Epithelial cell of esophagus (primary cell): ENCODE measurements around the gene CLTB.

Source experiments
- DNase-seq: peaks from one replicate; pipeline ENCODE4 v3.0.0; 2010; ENCODE audit warnings: low read depth
- H3K4me3 ChIP-seq: 2 replicates; pipeline ENCODE4 v1.5.1; 2011; ENCODE audit warnings: mild to moderate bottlenecking, low read length, control low read depth
- CTCF ChIP-seq: IDR thresholded peaks from 2 replicates; pipeline ENCODE4 v1.5.1; 2011; ENCODE audit warnings: low read depth, mild to moderate bottlenecking, low read length, control low read depth, inconsistent platforms; ENCODE audit not compliant: insufficient read depth; ENCODE audit errors: missing control alignments

The CLTB gene

DNA sequence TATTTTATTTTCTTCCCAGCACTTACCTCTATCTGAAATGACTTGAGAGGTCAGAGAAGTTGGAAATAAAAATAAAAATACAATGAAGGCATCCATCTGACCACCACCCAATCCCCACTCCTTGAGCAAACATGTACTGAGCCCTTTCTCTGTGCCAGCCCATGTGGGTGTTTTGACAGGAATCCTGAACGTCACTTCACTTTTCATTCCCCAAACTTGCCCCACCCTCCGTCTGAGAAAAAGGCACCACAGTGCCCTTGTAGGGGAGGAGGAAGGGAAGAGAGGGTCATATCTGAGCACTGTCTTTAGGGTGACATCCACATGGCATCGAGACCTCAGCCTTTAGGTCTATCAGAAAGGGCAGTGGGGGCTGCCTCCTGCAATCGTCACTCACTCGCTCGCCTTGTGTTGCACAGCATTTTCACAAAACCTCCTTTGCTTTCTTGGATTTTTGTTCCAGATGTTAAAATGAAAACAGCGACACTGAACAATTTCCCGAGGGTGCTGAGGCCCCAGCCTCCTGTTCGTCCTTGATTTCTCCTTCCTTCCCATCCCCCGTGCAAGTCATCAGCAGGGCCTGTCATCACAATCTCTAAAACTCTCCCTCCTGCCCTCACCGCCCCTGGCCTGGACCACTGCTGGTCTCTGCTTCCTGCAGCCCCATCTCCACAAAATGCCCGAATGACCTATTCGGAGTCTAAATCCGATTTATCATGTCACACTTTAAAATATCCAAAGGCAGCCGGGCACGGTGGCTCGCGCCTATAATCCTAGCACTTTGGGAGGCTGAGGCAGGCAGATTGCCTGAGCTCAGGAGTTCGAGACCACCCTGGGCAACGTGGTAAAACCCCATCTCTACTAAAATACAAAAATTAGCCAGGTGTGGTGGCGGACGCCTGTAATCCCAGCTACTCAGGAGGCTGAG lies 14.8 kb downstream of the CLTB start:
- no peak overlapping the region for H3K4me3 ChIP-seq
- no peak for TF ChIP-seq CTCF
- no peak for DNase-seq

DNA sequence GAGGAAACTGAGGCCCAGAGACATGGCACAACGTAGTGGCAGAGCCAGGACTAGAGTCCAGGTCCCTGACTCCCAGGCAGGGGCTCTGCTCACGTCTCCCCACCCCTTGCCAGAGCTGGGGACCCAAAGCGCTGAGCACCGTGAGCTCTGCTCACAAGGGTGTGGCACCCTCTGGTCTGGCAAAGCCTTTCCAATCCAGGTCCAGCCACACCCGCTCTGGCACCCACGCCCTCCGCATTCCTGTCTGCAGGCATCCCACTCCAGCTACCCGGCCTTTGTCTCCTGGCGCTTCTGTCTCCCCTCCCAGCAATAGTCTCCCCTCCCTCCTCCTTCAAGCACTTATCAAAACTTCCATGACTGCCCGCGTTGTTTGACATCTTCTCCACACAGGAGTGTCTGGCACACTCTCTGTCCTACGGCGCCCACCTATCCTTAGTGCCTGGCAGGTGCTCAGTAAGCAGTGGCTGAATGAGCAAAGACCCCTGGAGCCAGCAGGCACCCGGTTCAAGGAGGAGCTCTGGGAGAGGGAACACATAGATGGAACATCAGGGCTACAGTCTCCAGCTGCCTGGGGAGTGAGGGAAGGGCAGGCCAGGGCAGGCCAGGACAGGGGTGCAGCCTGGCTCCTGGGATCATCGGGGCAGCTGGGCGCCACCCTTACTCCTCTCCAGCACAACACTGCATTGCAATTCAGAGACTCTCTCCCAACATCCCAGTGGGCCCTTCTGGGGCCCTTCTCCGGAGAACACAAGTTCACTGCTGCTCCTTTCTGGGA lies 15.8 kb downstream of the CLTB start:
- H3K4me3 ChIP-seq: no peak overlapping the region
- DNase-seq: peak; percentile 52
- no peak for TF ChIP-seq CTCF

DNA sequence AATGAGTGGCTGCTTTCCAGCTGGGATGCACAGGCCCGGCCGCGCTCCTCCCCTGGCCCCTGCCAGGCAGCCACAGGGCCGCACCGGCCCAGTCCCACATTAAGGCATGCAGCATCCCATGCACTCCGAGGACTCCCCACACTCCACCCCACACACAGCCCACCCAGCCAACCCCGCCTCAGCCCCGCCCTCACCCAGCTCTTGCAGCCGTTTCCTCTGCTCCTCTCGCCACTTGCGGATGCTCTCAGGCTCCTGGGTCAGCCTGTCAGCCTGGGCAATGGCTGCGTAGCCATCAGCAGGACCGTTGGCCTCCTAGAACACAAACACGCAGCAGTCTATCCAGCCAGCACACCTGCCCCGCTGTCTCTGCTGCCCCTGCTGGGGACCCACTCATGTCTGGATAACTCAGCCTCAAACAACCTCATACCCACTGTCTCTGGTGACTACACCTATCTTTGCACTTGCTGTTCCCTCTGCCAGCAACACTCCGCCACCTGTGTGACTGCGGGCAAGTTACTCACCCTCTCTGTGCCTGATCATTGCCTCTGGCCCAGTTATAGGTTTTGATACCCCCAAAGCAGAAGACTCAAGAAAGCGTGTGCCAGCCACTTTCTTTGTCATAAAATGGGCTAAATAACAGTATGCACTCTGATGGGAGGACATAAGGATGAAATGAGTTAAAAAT lies 18.5 kb downstream of the CLTB start:
- no peak for TF ChIP-seq CTCF
- H3K4me3 ChIP-seq: no peak overlapping the region
- no peak for DNase-seq

- DNase-seq: no peak
- no peak for TF ChIP-seq CTCF
- no peak overlapping the region for H3K4me3 ChIP-seq
These were observed 20.0 kb downstream of the CLTB start for GRCh38 chr5:176396330-176396729.

- DNase-seq: no peak
- no peak for TF ChIP-seq CTCF
- no peak overlapping the region for H3K4me3 ChIP-seq
These were observed 21.3 kb downstream of the CLTB start for GRCh38 chr5:176394881-176395675.

- H3K4me3 ChIP-seq: no peak overlapping the region
- no peak for TF ChIP-seq CTCF
- no peak for DNase-seq
These were observed 22.2 kb downstream of the CLTB start for GRCh38 chr5:176394096-176394495.
